HepG2 (cell line): Measurements from ENCODE around the gene SPTY2D1. TPM values are rescaled to one million over a fixed set of nuclear protein-coding genes. Genes with fewer than 3 reads are reported as not detected.
"Not testable (repeated sequence)": the region's sequence is repeated elsewhere in the genome, so short reads cannot be mapped to it uniquely, and the experiment has no call there.

Experiments used
- ATAC-seq: fragments of 200-7000 bp; cut with Tn5 transposase; 3 replicates; pipeline ENCODE4 v1.9.1; 2020; ENCODE audit warnings: mild to moderate bottlenecking, moderate library complexity
- BruUV-seq: library from RNA; stranded (reverse); fragments of 400-500 nt; replicated peaks from 2 replicates; lab custom pipeline; 2021; lab: Mats Ljungman, UMichigan
- CTCF ChIA-PET: fragments of 300-600 bp; formaldehyde crosslinking; extraction: SDS; loops from one replicate; lab custom pipeline; 2021; ENCODE audit warnings: low total read pairs, inconsistent platforms, low intra/inter-chr PET ratio; lab: Yijun Ruan, JAX
- POLR2A ChIA-PET: fragments of 350-600 bp; sonication (Branson Sonifier 250); formaldehyde crosslinking; loops from one replicate; lab custom pipeline; 2020; ENCODE audit warnings: antibody characterized with exemption, inconsistent platforms; lab: Yijun Ruan, JAX
- DNase-seq: peaks from one replicate; pipeline ENCODE4 v3.0.0-alpha.2; 2015; ENCODE audit warnings: low spot score
- FAIRE-seq: peaks from 3 replicates; lab custom pipeline; 2011; peaks lifted over from hg19 to GRCh38; lab: Jason Lieb, UNC
- H2AFZ ChIP-seq: one replicate; pipeline ENCODE4 v1.6.1; 2011; ENCODE audit warnings: low read length, inconsistent platforms
- H3K27ac ChIP-seq: fragments of 300-600 bp; 3 replicates; pipeline ENCODE4 v1.8.0; 2011; ENCODE audit warnings: mixed run types, mild to moderate bottlenecking, mixed read lengths, low read length, inconsistent platforms; ENCODE audit not compliant: insufficient read depth; ENCODE audit errors: extremely low read length
- H3K27me3 ChIP-seq, 2 experiments: fragments of 200-600 bp in 1 of 2; 2 replicates in 1 of 2; 3 replicates in 1 of 2; pipeline versions ENCODE4 v1.6.0 to v1.8.0; 2011; ENCODE audit warnings: low read length in 2 of 2, mild to moderate bottlenecking in 2 of 2, moderate library complexity in 2 of 2, inconsistent platforms in 1 of 2; ENCODE audit not compliant: insufficient read depth in 2 of 2, control insufficient read depth in 1 of 2
- H3K36me3 ChIP-seq, 2 experiments: fragments of 200-600 bp in 1 of 2; replicated peaks in 1 of 2; 2 replicates in 1 of 2; 3 replicates in 1 of 2; pipeline versions ENCODE4 v1.5.1 to v1.8.0; 2011; ENCODE audit warnings: low read length in 2 of 2, inconsistent platforms in 1 of 2; ENCODE audit not compliant: insufficient read depth in 2 of 2, control insufficient read depth in 1 of 2
- H3K4me1 ChIP-seq: 2 replicates; pipeline ENCODE4 v1.5.1; 2012; ENCODE audit warnings: low read length, inconsistent platforms; ENCODE audit not compliant: insufficient read depth
- H3K4me2 ChIP-seq: 2 replicates; pipeline ENCODE4 v1.6.0; 2011; ENCODE audit warnings: low read depth, low read length, inconsistent platforms
- H3K4me3 ChIP-seq, 3 experiments: fragments of 200-600 bp in 1 of 3; sonication (generic), shearing (Covaris generic) in 1 of 3; replicated peaks in 1 of 3; 2 replicates each; pipeline ENCODE4 v1.5.1; 2011 to 2016; ENCODE audit warnings: low read length in 3 of 3, inconsistent platforms in 2 of 3, low read depth in 2 of 3, mild to moderate bottlenecking in 2 of 3, control low read depth in 1 of 3, mixed read lengths in 1 of 3; ENCODE audit not compliant: insufficient read depth in 1 of 3
- H3K79me2 ChIP-seq: one replicate; pipeline ENCODE4 v1.6.1; 2011; ENCODE audit warnings: low read length, inconsistent platforms; ENCODE audit not compliant: insufficient read depth
- H3K9ac ChIP-seq: 2 replicates; pipeline ENCODE4 v1.6.0; 2011; ENCODE audit warnings: mild to moderate bottlenecking, low read depth, low read length, inconsistent platforms; ENCODE audit not compliant: insufficient read depth
- H3K9me3 ChIP-seq: 2 replicates; pipeline ENCODE4 v1.5.1; 2012; ENCODE audit warnings: mild to moderate bottlenecking, low read length
- H4K20me1 ChIP-seq: 2 replicates; pipeline ENCODE4 v1.6.0; 2011; ENCODE audit warnings: inconsistent platforms, mild to moderate bottlenecking, low read length, moderate library complexity; ENCODE audit not compliant: insufficient read depth
- CBX1 ChIP-seq: IDR thresholded peaks from one replicate; pipeline ENCODE4 v1.6.1; 2016; ENCODE audit warnings: antibody characterized with exemption, low read depth
- ESRRA ChIP-seq: sonication (generic); formaldehyde crosslinking; IDR thresholded peaks from 2 replicates; pipeline ENCODE4 v1.5.1; 2020; ENCODE audit warnings: mild to moderate bottlenecking, low read depth, missing genetic modification reagents
- SAP130 ChIP-seq: IDR thresholded peaks from 2 replicates; pipeline ENCODE4 v1.6.1; 2016; ENCODE audit warnings: low read depth
- SOX13 ChIP-seq, 3 experiments: fragments of 450-650 bp in 1 of 3; sonication (generic) in 1 of 3; formaldehyde crosslinking in 1 of 3; IDR thresholded peaks in 2 of 3; conservative IDR thresholded peaks in 1 of 3; 2 replicates each; pipeline versions ENCODE4 v1.5.0 to v1.6.1; 2016 to 2020; ENCODE audit warnings: antibody characterized with exemption in 1 of 3, mild to moderate bottlenecking in 1 of 3, missing compliant biosample characterization in 1 of 3, missing genetic modification reagents in 1 of 3, moderate library complexity in 1 of 3
- SOX6 ChIP-seq, 2 experiments: fragments of 450-650 bp in 1 of 2; sonication (generic) in 1 of 2; formaldehyde crosslinking in 1 of 2; IDR thresholded peaks; 2 replicates each; pipeline versions ENCODE4 v1.4.0 to v1.6.1; 2017 to 2020; ENCODE audit warnings: antibody characterized with exemption in 1 of 2, mild to moderate bottlenecking in 1 of 2, missing genetic modification reagents in 1 of 2
- ZNF121 ChIP-seq: sonication (generic); formaldehyde crosslinking; IDR thresholded peaks from 2 replicates; pipeline ENCODE4 v1.5.0; 2020; ENCODE audit warnings: mild to moderate bottlenecking, missing genetic modification reagents
- WGBS: methylation state at CpG from one replicate; pipeline ENCODE4 v1.1.6; 2017; ENCODE audit warnings: low lambda C conversion rate; 5-methylcytosine and 5-hydroxymethylcytosine counted together
- in situ Hi-C: cut with HindIII; loops from 2 replicates; pipeline ENCODE4 v1.10.0; 2017; ENCODE audit warnings: low pct_unique_long_range_greater_than_20kb; ENCODE audit not compliant: extremely low pct_ligation_motif_present
- intact Hi-C: fragments of 100-400 bp; cut with micrococcal nuclease; formaldehyde crosslinking; loops from one replicate; pipeline ENCODE4 v1.10.0; 2022; ENCODE audit not compliant: unreplicated experiment
- polyA plus RNA-seq, 8 experiments: library from polyadenylated mRNA; depleted of rRNA in 3 of 8; stranded (reverse) in 7 of 8; unstranded in 1 of 8; fragments of >200 nt; fragmentation: Illumina TruSeq in 4 of 8; extraction: Trizol in 4 of 8; gene quantifications; 2 replicates each; pipeline versions ENCODE4 v1.2.1 to v1.2.3, GENCODE V29; 2011 to 2016; ENCODE audit warnings: low read depth in 4 of 8, missing spikeins in 1 of 8, mixed read lengths in 1 of 8; ENCODE audit not compliant: insufficient read depth in 1 of 8
- total RNA-seq, 5 experiments: library from RNA; depleted of rRNA; stranded (reverse); fragments of >200 nt; fragmentation: Illumina TruSeq; extraction: Trizol; gene quantifications; 2 replicates each; pipeline ENCODE4 v1.2.3, GENCODE V29; 2016; ENCODE audit warnings: low read depth in 1 of 5

Gene SPTY2D1
- total and polyA plus RNA-seq, 2 of the 13 experiments (the other 11 are each of a cell fraction or from before 2014, with no cell fraction given) = 6.9 to 14.8 TPM

DNA sequence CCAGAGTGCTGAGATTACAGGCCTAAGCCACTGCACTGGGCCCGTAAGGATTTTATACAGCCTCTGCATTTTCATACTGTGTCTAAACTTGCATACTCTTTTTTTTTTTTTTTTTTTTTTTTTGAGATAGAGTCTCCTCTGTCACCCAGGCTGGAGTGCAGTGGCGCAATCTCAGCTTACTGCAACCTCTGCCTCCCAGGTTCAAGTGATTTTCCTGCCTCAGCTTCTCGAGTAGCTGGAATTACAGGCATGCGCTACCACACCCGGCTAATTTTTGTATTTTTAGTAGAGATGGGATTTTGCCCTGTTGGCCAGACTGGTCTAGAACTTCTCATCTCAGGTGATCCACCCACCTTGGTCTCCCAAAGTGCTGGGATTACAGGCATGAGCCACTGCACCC, 40.1 kb downstream of the SPTY2D1 start:
- H4K20me1 ChIP-seq, FAIRE-seq, H3K27ac ChIP-seq, CTCF ChIA-PET, DNase-seq, intact Hi-C loops, H3K4me3 ChIP-seq, H2AFZ ChIP-seq, H3K27me3 ChIP-seq, H3K36me3 ChIP-seq, H3K9ac ChIP-seq, BruUV-seq, ATAC-seq, H3K4me2 ChIP-seq, POLR2A ChIA-PET, H3K9me3 ChIP-seq: not testable (repeated sequence)
- WGBS = 83% methylated on average over 5 of the region's 5 CpGs
- in situ Hi-C loops = loop anchor here (5.0 kb wide), 1 partner anchor 33 kb away; no protein-coding TSS in a partner anchor
- peaks cover 38% of the 10 kb centered on the region for H3K4me1 ChIP-seq
- H3K79me2 ChIP-seq = peaks cover 16% of the 10 kb centered on the region

DNA sequence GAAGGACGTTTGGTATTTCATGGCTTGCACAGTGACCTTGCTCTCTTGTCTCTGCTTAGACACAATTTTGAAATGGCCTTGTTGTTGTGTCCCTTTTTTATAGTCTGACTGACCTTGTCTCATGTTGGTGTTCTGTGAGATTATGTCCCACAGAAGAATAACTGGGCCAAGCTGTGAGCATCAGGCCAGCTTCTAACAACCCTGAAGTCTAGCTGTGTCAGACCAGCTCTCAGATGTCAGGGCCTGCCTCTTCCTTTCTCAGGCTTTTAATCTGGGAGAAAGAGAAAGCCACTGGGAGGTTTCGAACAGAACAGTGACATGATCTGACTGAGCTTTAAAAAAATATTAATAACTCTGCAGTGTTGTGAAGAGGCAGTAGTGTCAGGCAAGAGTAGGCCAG, 43.6 kb downstream of the SPTY2D1 start:
- H4K20me1 ChIP-seq = no peaks in the 10 kb centered on the region
- BruUV-seq = no TSS peak
- peak overlapping the region in 1 of 3 experiments; percentile 25; a peak in 1 of 6 replicates for H3K4me3 ChIP-seq
- H3K36me3 ChIP-seq = no peaks in the 10 kb centered on the region
- H3K27ac ChIP-seq = no peak overlapping the region
- ATAC-seq = peak; percentile 15; the same call in 2 of the 3 replicates
- H3K4me1 ChIP-seq = peaks cover 48% of the 10 kb centered on the region
- peak overlapping the region; percentile 88; the same call in 1 of the 2 replicates for H3K9ac ChIP-seq
- in situ Hi-C loops = loop anchor here (5.0 kb wide), 1 partner anchor 37 kb away; no protein-coding TSS in a partner anchor
- peak overlapping the region; percentile 83 for H3K4me2 ChIP-seq
- peaks cover 32% of the 10 kb centered on the region for H3K79me2 ChIP-seq
- H3K27me3 ChIP-seq = no peaks in the 10 kb centered on the region
- intact Hi-C loops = no loop called here
- no peak for DNase-seq
- TF ChIP-seq SOX6 (IDR thresholded peaks at IDR 0.05) = no peak
- TF ChIP-seq SOX6 (CRISPR knock-in tag; IDR thresholded peaks at IDR 0.05) = 0 out of 2 replicates have a peak, but pooled peaks have one; percentile 11
- no peak for TF ChIP-seq SOX13 (IDR thresholded peaks at IDR 0.05)
- TF ChIP-seq SOX13 (CRISPR knock-in tag; conservative IDR thresholded peaks at IDR 0.05 in 1 of 2, IDR thresholded peaks at IDR 0.05 in 1 of 2) = peak in 1 of 2 experiments; percentile 41; a peak in 1 of 4 replicates
- TF ChIP-seq CBX1 = no peak
- no peak for TF ChIP-seq ESRRA (CRISPR knock-in tag)
- peak; percentile 54; the same call in 1 of the 2 replicates for TF ChIP-seq ZNF121 (CRISPR knock-in tag)
- 0 out of 2 replicates have a peak, but pooled peaks have one; percentile 29 for TF ChIP-seq SAP130 (CRISPR knock-in tag)
- FAIRE-seq = no peak
- WGBS = 37% methylated on average over 2 of the region's 2 CpGs
- ChIA-PET CTCF (no interaction called here), POLR2A (interaction anchor here (1.4 to 3.5 kb wide), 3 partner anchors 11 to 64 kb away, joined by 3 to 15 read pairs (median 8); partner anchors contain the start of genes SPTY2D1 and TSG101)
- no peaks in the 10 kb centered on the region for H3K9me3 ChIP-seq
- no peak overlapping the region for H2AFZ ChIP-seq
